GM12878 (cell line): ENCODE data around the gene CARD19. TPM values are rescaled to one million over a fixed set of nuclear protein-coding genes. Genes with fewer than 3 reads are reported as not detected.

ENCODE experiments used
- ATAC-seq: fragments of 200-7000 bp; cut with Tn5 transposase; 3 replicates; pipeline ENCODE4 v1.9.1; 2020; ENCODE audit warnings: mild to moderate bottlenecking, moderate library complexity
- BruUV-seq: library from RNA; stranded (reverse); fragments of 400-500 nt; replicated peaks from 2 replicates; lab custom pipeline; 2021; lab: Mats Ljungman, UMichigan
- CTCF ChIA-PET: fragments of 300-600 bp; sonication (Branson Sonifier 250); formaldehyde crosslinking; extraction: SDS; loops from one replicate; lab custom pipeline; 2021; ENCODE audit warnings: inconsistent platforms; lab: Yijun Ruan, JAX
- POLR2A ChIA-PET: fragments of 350-600 bp; formaldehyde crosslinking; extraction: SDS; loops from one replicate; lab custom pipeline; 2021; ENCODE audit warnings: inconsistent platforms; lab: Charles Lee
- RAD21 ChIA-PET: fragments of 300-600 bp; sonication (Branson Sonifier 250); formaldehyde crosslinking; loops from one replicate; lab custom pipeline; 2023; ENCODE audit warnings: antibody characterized with exemption; ENCODE audit not compliant: unreplicated experiment; lab: Charles Lee
- SMC1A ChIA-PET: fragments of 300-600 bp; sonication (Branson Sonifier 250); formaldehyde crosslinking; loops from one replicate; lab custom pipeline; 2023; ENCODE audit not compliant: unreplicated experiment, uncharacterized antibody; lab: Charles Lee
- DNase-seq: peaks from one replicate; pipeline ENCODE4 v3.0.0-alpha.2; 2011; ENCODE audit warnings: low read depth, low spot score
- FAIRE-seq: peaks from 3 replicates; lab custom pipeline; 2011; peaks lifted over from hg19 to GRCh38; lab: Jason Lieb, UNC
- H2AFZ ChIP-seq: 2 replicates; pipeline ENCODE4 v1.6.0; 2011; ENCODE audit warnings: low read depth, low read length, control low read depth; ENCODE audit not compliant: control insufficient read depth
- H3K27ac ChIP-seq: 2 replicates; pipeline ENCODE4 v1.5.1; 2011; ENCODE audit warnings: control low read depth; ENCODE audit not compliant: control insufficient read depth, insufficient read depth
- H3K27me3 ChIP-seq, 2 experiments: replicated peaks in 1 of 2; 2 replicates each; pipeline versions ENCODE4 v1.6.0 to v1.6.1; 2011; ENCODE audit warnings: low read length in 1 of 2; ENCODE audit not compliant: control insufficient read depth in 2 of 2, insufficient read depth in 2 of 2
- H3K36me3 ChIP-seq, 2 experiments: 2 replicates each; pipeline ENCODE4 v1.5.1; 2011; ENCODE audit warnings: low read length in 1 of 2; ENCODE audit not compliant: control insufficient read depth in 2 of 2, insufficient read depth in 2 of 2
- H3K4me1 ChIP-seq: 2 replicates; pipeline ENCODE4 v1.6.1; 2011; ENCODE audit warnings: mild to moderate bottlenecking, low read length, moderate library complexity, mixed read lengths; ENCODE audit not compliant: control insufficient read depth, insufficient read depth
- H3K4me2 ChIP-seq: 2 replicates; pipeline ENCODE4 v1.6.0; 2011; ENCODE audit warnings: control low read depth; ENCODE audit not compliant: control insufficient read depth, insufficient read depth
- H3K4me3 ChIP-seq: fragments of 200-600 bp; sonication (generic); 2 replicates; pipeline ENCODE4 v1.5.1; 2016
- H3K79me2 ChIP-seq: 2 replicates; pipeline ENCODE4 v1.6.0; 2011; ENCODE audit warnings: low read length; ENCODE audit not compliant: control insufficient read depth, insufficient read depth
- H3K9ac ChIP-seq: 2 replicates; pipeline ENCODE4 v1.8.0; 2011; ENCODE audit warnings: low read length, control low read depth, mixed read lengths; ENCODE audit not compliant: control insufficient read depth, insufficient read depth
- H3K9me3 ChIP-seq: replicated peaks from 3 replicates; pipeline ENCODE4 v1.5.1; 2011; ENCODE audit warnings: mild to moderate bottlenecking, low read length; ENCODE audit not compliant: control insufficient read depth, insufficient read depth
- H4K20me1 ChIP-seq: 2 replicates; pipeline ENCODE4 v1.6.0; 2011; ENCODE audit not compliant: control insufficient read depth, insufficient read depth
- CBFB ChIP-seq: IDR thresholded peaks from 2 replicates; pipeline ENCODE4 v1.6.1; 2016; ENCODE audit warnings: antibody characterized with exemption, low read depth
- CHD2 ChIP-seq: IDR thresholded peaks from 2 replicates; pipeline ENCODE4 v1.6.1; 2011; ENCODE audit warnings: low read depth, low read length, improper control_type of control experiment, borderline replicate concordance
- CREM ChIP-seq: IDR thresholded peaks from 2 replicates; pipeline ENCODE4 v1.6.1; 2014; ENCODE audit warnings: antibody characterized with exemption, low read depth
- NFXL1 ChIP-seq: fragments of 450-650 bp; IDR thresholded peaks from 2 replicates; pipeline ENCODE4 v1.6.1; 2017; ENCODE audit warnings: antibody characterized with exemption, mild to moderate bottlenecking, borderline replicate concordance
- TCF12 ChIP-seq: IDR thresholded peaks from 2 replicates; pipeline ENCODE4 v1.6.1; 2011; ENCODE audit warnings: low read depth, mild to moderate bottlenecking, low read length
- USF2 ChIP-seq: IDR thresholded peaks from 2 replicates; pipeline ENCODE4 v1.6.1; 2011; ENCODE audit warnings: low read depth, low read length, improper control_type of control experiment, borderline replicate concordance
- WGBS: methylation state at CpG from one replicate; pipeline ENCODE4 v1.1.6; 2016; ENCODE audit warnings: low lambda C conversion rate; ENCODE audit not compliant: insufficient replicate concordance, insufficient coverage; ENCODE audit errors: missing lambda C conversion rate; 5-methylcytosine and 5-hydroxymethylcytosine counted together
- in situ Hi-C: fragments of 300-500 bp; cut with MboI; formaldehyde crosslinking; loops from 9 replicates; pipeline ENCODE4 v1.14.3; 2018; ENCODE audit warnings: mixed read lengths
- intact Hi-C: fragments of 100-400 bp; cut with micrococcal nuclease; formaldehyde crosslinking; loops from one replicate; pipeline ENCODE4 v1.14.2; 2022; ENCODE audit not compliant: unreplicated experiment
- polyA plus RNA-seq, 11 experiments: library from polyadenylated mRNA; depleted of rRNA in 4 of 11; unstranded in 6 of 11; stranded (reverse) in 5 of 11; fragments of >200 nt; fragmentation: Nextera tagmentation in 4 of 11; fragmentation: Illumina TruSeq in 1 of 11; extraction: Ambion mirVana in 4 of 11; extraction: Trizol in 1 of 11; gene quantifications; 1 replicate in 1 of 11; 2 replicates in 10 of 11; pipeline versions ENCODE4 v1.2.1 to v1.2.3, GENCODE V29; 2011 to 2016; ENCODE audit warnings: inconsistent platforms in 2 of 11, missing spikeins in 2 of 11, low read depth in 1 of 11
- total RNA-seq, 4 experiments: library from RNA; depleted of rRNA in 3 of 4; stranded (reverse); fragments of >200 nt in 3 of 4; fragmentation: Illumina TruSeq in 1 of 4; extraction: Trizol in 1 of 4; gene quantifications; 2 replicates each; pipeline versions ENCODE4 v1.2.1 to v1.2.3, GENCODE V29; 2013 to 2021

CARD19 gene
- total and polyA plus RNA-seq, 10 of the 15 experiments (the other 5 are each of a cell fraction or from before 2014, with no cell fraction given): 0.61 to 41.6 (median 19.9) TPM

- TF ChIP-seq NFXL1 (peak; percentile 56; the same call in 1 of the 2 replicates), CBFB (0 out of 2 replicates have a peak, but pooled peaks have one; percentile 15), CREM (peak; percentile 60; the same call in 1 of the 2 replicates), TCF12 (0 out of 2 replicates have a peak, but pooled peaks have one; percentile 0), CHD2 (no peak), USF2 (no peak)
- TF ChIP-seq, all 136 proteins: peak for 4
- Histone ChIP-seq H3K9ac (peak overlapping the region; percentile 97; the same call in 1 of the 2 replicates), H2AFZ (no peak overlapping the region), H3K4me2 (peak overlapping the region; percentile 95), H3K4me1 (peaks cover 61% of the 10 kb centered on the region), H3K27ac (peak overlapping the region; percentile 99), H3K79me2 (peaks cover 15% of the 10 kb centered on the region), H3K4me3 (peak overlapping the region; percentile 54; the same call in 1 of the 2 replicates), H3K36me3 (no peaks in the 10 kb centered on the region), H4K20me1 (no peaks in the 10 kb centered on the region), H3K27me3 (no peaks in the 10 kb centered on the region), H3K9me3 (peaks cover 9% of the 10 kb centered on the region)
- POLR2A ChIA-PET: interaction anchor here (1.0 to 3.3 kb wide), 8 partner anchors 12 to 130 kb away, joined by 3 to 36 read pairs (median 6); partner anchors contain the start of gene NINJ1
- in situ Hi-C loops: no loop called here
- WGBS: 42% methylated on average over 7 of the region's 7 CpGs
- FAIRE-seq (no peak), DNase-seq (no peak), ATAC-seq (no peak)
- intact Hi-C loops: loop anchor here (5.0 kb wide), 1 partner anchor 92 kb away; no protein-coding TSS in a partner anchor
- no TSS peak for BruUV-seq
- CTCF ChIA-PET: interaction anchor here (0.8 to 5.3 kb wide), 7 partner anchors 13 to 377 kb away, joined by 3 to 44 read pairs (median 3); partner anchors contain the start of gene NINJ1
- SMC1A ChIA-PET: interaction anchor here (0.7 to 3.1 kb wide), 8 partner anchors 11 to 139 kb away, joined by 3 to 14 read pairs (median 6); no protein-coding TSS in a partner anchor
- RAD21 ChIA-PET: interaction anchor here (0.9 to 5.4 kb wide), 8 partner anchors 14 to 91 kb away, joined by 4 to 23 read pairs (median 10); partner anchors contain the start of gene NINJ1
Measured at GRCh38 chr9:93093877-93094657, 1.9 kb upstream of the CARD19 start.
